HUES6 (cell line): ENCODE results near the gene HDC.

Experiments
- H3K27ac ChIP-seq: 2 replicates; pipeline ENCODE4 v1.7.0; 2013; ENCODE audit warnings: low read depth, mild to moderate bottlenecking, low read length, inconsistent platforms
- H3K27me3 ChIP-seq: 2 replicates; pipeline ENCODE4 v1.6.1; 2013; ENCODE audit warnings: low read length; ENCODE audit not compliant: control insufficient read depth, insufficient read depth
- H3K36me3 ChIP-seq: 2 replicates; pipeline ENCODE4 v1.6.1; 2013; ENCODE audit warnings: low read length; ENCODE audit not compliant: control insufficient read depth, insufficient read depth
- H3K4me1 ChIP-seq: 2 replicates; pipeline ENCODE4 v1.6.1; 2013; ENCODE audit warnings: low read length; ENCODE audit not compliant: control insufficient read depth, insufficient read depth
- H3K4me3 ChIP-seq: 2 replicates; pipeline ENCODE4 v1.5.1; 2013; ENCODE audit warnings: low read depth, low read length
- H3K9ac ChIP-seq: one replicate; pipeline ENCODE4 v1.6.1; 2013; ENCODE audit warnings: mild to moderate bottlenecking, low read length
- H3K9me3 ChIP-seq: 2 replicates; pipeline ENCODE4 v1.6.1; 2013; ENCODE audit warnings: low read depth, low read length; ENCODE audit not compliant: control insufficient read depth, insufficient read depth

The HDC gene

GRCh38 chr15:50241684-50242450 is 23.7 kb downstream of the HDC start:
- no peaks in the 10 kb centered on the region for H3K36me3 ChIP-seq
- no peaks in the 10 kb centered on the region for H3K27me3 ChIP-seq
- no peaks in the 10 kb centered on the region for H3K9me3 ChIP-seq
- no peak overlapping the region for H3K9ac ChIP-seq
- H3K4me1 ChIP-seq, result no peaks in the 10 kb centered on the region
- no peak overlapping the region for H3K4me3 ChIP-seq
- no peak overlapping the region for H3K27ac ChIP-seq

- Histone ChIP-seq H3K27ac (no peak overlapping the region), H3K27me3 (no peaks in the 10 kb centered on the region), H3K4me1 (no peaks in the 10 kb centered on the region), H3K36me3 (no peaks in the 10 kb centered on the region), H3K4me3 (no peak overlapping the region), H3K9ac (no peak overlapping the region), H3K9me3 (no peaks in the 10 kb centered on the region)
Observed at GRCh38 chr15:50238255-50238654, 27.3 kb downstream of the HDC start.

- Histone ChIP-seq H3K27me3 (no peaks in the 10 kb centered on the region), H3K36me3 (no peaks in the 10 kb centered on the region), H3K9ac (no peak overlapping the region), H3K4me3 (no peak overlapping the region), H3K27ac (no peak overlapping the region), H3K9me3 (no peaks in the 10 kb centered on the region), H3K4me1 (no peaks in the 10 kb centered on the region)
Observed at GRCh38 chr15:50236433-50236832, 29.1 kb downstream of the HDC start.

- H3K9ac ChIP-seq, result no peak overlapping the region
- no peaks in the 10 kb centered on the region for H3K9me3 ChIP-seq
- H3K4me3 ChIP-seq, result no peak overlapping the region
- no peaks in the 10 kb centered on the region for H3K4me1 ChIP-seq
- no peaks in the 10 kb centered on the region for H3K27me3 ChIP-seq
- H3K36me3 ChIP-seq, result no peaks in the 10 kb centered on the region
- no peak overlapping the region for H3K27ac ChIP-seq
Observed at GRCh38 chr15:50235794-50236193, 29.7 kb downstream of the HDC start.

GRCh38 chr15:50234764-50235163 is 30.8 kb downstream of the HDC start:
- Histone ChIP-seq H3K4me1 (no peaks in the 10 kb centered on the region), H3K4me3 (no peak overlapping the region), H3K36me3 (no peaks in the 10 kb centered on the region), H3K27me3 (no peaks in the 10 kb centered on the region), H3K27ac (no peak overlapping the region), H3K9me3 (no peaks in the 10 kb centered on the region), H3K9ac (no peak overlapping the region)

- no peaks in the 10 kb centered on the region for H3K27me3 ChIP-seq
- no peak overlapping the region for H3K4me3 ChIP-seq
- H3K9me3 ChIP-seq, result no peaks in the 10 kb centered on the region
- H3K36me3 ChIP-seq, result no peaks in the 10 kb centered on the region
- no peak overlapping the region for H3K27ac ChIP-seq
- no peak overlapping the region for H3K9ac ChIP-seq
- H3K4me1 ChIP-seq, result no peaks in the 10 kb centered on the region
Observed at GRCh38 chr15:50233192-50233736, 32.3 kb downstream of the HDC start.

GRCh38 chr15:50232791-50233190 is 32.7 kb downstream of the HDC start:
- H3K27ac ChIP-seq, result no peak overlapping the region
- no peak overlapping the region for H3K9ac ChIP-seq
- H3K4me3 ChIP-seq, result no peak overlapping the region
- H3K27me3 ChIP-seq, result no peaks in the 10 kb centered on the region
- no peaks in the 10 kb centered on the region for H3K36me3 ChIP-seq
- H3K4me1 ChIP-seq, result no peaks in the 10 kb centered on the region
- H3K9me3 ChIP-seq, result no peaks in the 10 kb centered on the region

- Histone ChIP-seq H3K4me3 (no peak overlapping the region), H3K27ac (no peak overlapping the region), H3K9ac (no peak overlapping the region), H3K4me1 (no peaks in the 10 kb centered on the region), H3K36me3 (no peaks in the 10 kb centered on the region), H3K9me3 (no peaks in the 10 kb centered on the region), H3K27me3 (no peaks in the 10 kb centered on the region)
Observed at GRCh38 chr15:50231761-50232160, 33.8 kb downstream of the HDC start.

- Histone ChIP-seq H3K9me3 (no peaks in the 10 kb centered on the region), H3K9ac (no peak overlapping the region), H3K4me3 (no peak overlapping the region), H3K27me3 (no peaks in the 10 kb centered on the region), H3K36me3 (no peaks in the 10 kb centered on the region), H3K27ac (no peak overlapping the region), H3K4me1 (no peaks in the 10 kb centered on the region)
Observed at GRCh38 chr15:50229336-50229735, 36.2 kb downstream of the HDC start.

GRCh38 chr15:50228866-50229265 is 36.7 kb downstream of the HDC start:
- H3K27ac ChIP-seq, result no peak overlapping the region

GRCh38 chr15:50227076-50227475 is 38.5 kb downstream of the HDC start:
- Histone ChIP-seq H3K27ac (no peak overlapping the region), H3K9ac (no peak overlapping the region), H3K36me3 (no peaks in the 10 kb centered on the region), H3K4me1 (no peaks in the 10 kb centered on the region), H3K4me3 (no peak overlapping the region), H3K27me3 (no peaks in the 10 kb centered on the region; the same call in 1 of the 2 replicates), H3K9me3 (no peaks in the 10 kb centered on the region)

More at GRCh38 chr15:50228866-50229265, 36.7 kb downstream of the HDC start:
- no peaks in the 10 kb centered on the region for H3K27me3 ChIP-seq
- no peaks in the 10 kb centered on the region for H3K36me3 ChIP-seq
- H3K9ac ChIP-seq, result no peak overlapping the region
- H3K4me3 ChIP-seq, result no peak overlapping the region
- H3K9me3 ChIP-seq, result no peaks in the 10 kb centered on the region
- no peaks in the 10 kb centered on the region for H3K4me1 ChIP-seq
